Measurements from ENCODE around the gene LAS1L.
"Not testable (repeated sequence)": the region's sequence is repeated elsewhere in the genome, so short reads cannot be mapped to it uniquely, and the experiment has no call there.

LAS1L gene
- total RNA-seq: 7.0 to 27.8 (median 21.6) reads per million in 18 experiments

DNA sequence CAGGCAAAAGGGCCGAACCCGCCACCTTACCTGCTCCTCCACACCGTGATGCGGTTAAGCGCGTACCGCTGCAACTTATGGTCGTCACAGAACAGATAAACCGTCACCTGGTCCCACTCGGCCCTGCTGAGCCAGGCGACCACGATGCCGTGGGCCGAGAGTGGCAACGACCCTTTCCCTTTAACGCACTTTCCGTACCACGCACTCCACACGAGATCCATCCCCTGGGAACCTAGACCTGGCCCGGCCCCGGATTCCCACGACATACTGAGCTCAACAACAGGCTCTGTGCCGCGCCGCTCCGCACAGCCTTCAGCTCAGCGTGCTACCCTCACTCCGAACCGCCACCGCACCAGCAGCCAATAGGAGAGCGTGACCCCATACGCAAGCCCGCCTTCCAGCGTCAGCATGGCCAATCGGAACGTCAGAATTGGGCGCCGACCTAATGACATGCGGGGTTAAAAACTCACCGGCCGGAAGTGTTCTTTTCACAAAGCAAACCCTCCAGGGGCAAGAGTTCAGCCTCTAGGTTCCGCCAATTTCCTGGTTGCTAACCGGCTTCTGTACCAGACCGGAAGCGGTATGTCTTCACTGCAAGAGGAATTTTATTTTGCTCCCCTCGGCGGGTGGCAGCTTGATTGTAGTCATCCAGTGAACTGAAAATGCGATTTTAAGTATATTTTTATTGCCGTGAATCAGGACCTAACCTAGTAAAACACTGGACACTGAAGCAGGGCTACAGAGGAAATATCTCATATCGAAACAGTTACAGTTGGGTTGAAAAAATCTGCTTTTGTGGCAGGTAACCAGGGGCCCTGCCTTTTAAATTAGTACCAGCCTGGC is at the start of gene LAS1L:
LAS1L (minus strand) TSS at position 338 of the 843 bp plus-strand sequence; CDS start at position 266, 72 bp downstream.
- DNase-seq: peak; percentile 95

GRCh38 chrX:65582450-65583082 is 48.0 kb upstream of the LAS1L start:
- DNase-seq: no peak

- DNase-seq: peak; percentile 69 to 74
Measured at GRCh38 chrX:65581661-65582339, 47.2 kb upstream of the LAS1L start.

DNA sequence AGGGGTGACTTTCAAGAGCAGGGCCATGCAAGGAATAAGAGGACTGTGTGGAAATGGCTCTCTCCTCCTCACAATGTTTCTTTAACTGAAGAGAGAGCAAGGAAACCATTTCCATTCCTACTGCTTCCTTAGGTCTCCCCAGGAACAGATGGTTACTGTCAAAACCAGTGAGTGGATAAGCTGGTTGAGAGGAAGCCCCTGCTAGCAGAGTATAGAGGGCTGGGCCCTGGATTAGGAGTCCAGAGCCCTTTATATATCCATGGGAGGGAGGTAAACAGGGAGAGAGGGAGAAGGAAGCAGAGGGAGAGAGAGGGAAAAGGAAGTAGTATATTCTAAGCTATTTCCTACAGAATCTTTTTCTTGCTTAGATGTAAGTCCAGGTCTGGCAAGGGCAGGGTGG is 43.8 kb upstream of the LAS1L start:
- no peak for DNase-seq

DNA sequence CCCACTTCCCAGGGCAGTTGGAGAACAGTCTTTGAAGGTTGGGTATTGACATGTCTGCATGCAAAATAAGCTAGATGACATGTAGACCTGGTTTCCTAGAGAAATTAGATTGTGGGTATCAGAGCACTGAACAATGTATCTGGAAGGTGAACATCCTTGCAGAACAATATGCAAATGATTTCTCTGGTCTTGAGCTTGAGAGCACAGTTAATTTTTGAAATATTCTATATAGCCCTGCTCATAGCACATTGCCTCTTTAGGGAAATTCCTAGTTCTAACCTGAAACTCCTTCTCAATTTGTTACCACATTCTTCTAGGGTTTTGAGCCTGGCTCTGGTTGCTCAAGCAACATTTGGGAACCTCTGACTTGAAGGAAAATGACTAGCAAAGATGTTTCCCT is 41.6 kb upstream of the LAS1L start:
- no peak for DNase-seq

DNA sequence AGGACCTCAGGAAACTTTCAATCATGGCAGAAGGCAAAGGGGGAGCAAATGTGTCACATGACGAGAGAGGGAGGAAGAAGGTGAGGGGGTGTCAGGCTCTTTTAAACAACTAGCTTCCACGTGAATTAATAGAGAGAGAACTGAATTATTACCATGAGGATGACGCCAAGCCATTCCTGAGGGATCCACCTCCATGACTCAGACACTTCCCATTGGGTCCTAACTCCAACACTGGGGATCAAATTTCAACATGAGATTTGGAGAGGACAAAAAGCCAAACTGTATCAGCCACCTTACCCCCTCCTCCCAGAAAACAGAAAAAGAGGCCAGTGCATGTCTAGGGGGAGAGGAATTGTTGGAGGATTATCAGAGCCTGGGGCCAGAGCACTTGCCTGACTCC is 40.4 kb upstream of the LAS1L start:
- DNase-seq: no peak

DNA sequence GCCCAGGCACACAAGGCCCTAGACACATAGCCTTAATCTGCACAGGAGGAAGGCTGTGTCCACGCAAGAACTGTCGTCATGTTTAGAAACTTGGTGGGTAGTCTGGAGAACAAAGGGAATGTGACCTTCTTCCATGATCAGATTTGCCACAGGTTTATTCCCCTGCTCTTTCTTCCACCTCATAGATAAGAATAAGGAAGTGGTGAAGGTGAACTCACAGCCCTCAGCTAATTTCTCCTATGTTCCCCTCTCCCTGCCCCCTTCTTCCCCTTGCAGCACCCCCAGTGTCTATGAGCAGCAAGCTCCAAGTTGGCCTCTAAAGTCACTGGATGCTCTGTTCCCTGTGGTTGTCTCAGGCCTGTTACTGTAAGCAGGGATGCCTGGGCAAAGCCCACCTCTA is 39.8 kb upstream of the LAS1L start:
- DNase-seq: no peak

DNA sequence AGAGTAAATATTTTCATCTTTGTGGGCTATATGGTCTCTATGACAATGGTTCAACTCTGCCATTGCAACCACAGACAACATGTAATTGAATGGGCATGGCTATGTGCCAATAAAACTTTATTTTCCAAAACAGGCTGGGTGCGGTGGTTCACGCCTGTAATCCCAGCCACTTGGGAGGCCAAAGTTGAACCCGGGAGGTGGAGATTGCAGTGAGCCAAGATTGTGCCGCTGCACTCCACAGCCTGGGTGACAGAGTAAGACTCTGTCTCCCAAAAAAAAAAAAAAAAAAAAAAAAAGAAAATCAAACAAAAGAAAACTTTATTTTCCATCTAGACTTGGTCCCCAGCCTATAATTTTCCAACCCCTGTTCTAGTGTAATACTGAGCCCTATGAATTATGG is 38.4 kb upstream of the LAS1L start:
- DNase-seq: no peak

- DNase-seq: not testable (repeated sequence)
Measured at GRCh38 chrX:65562850-65563249, 28.3 kb upstream of the LAS1L start.

GRCh38 chrX:65551489-65552339 is 17.1 kb upstream of the LAS1L start:
- DNase-seq: no peak

- no peak for DNase-seq
Measured at GRCh38 chrX:65551086-65551485, 16.5 kb upstream of the LAS1L start.

DNA sequence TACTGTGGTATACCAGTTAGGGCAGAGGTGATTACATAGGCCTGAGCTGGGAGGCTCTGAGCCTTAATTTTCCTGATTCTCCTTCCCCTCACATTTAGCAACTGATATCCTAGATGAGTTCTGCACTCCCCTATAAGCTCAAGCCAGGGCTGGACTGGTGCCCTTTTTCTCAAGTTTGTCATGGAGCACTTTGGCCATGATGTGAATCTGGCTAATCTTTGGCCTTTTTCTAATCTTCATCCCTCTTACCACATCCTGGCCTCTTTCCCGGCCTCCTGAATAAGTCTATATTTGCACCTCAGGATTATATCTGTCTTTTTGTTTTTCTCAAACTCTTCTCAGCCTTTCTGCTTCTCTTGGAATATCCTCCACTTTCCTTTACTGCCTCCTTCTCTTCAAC is 10.9 kb upstream of the LAS1L start:
- no peak for DNase-seq

GRCh38 chrX:65537229-65537628 is 2.6 kb upstream of the LAS1L start:
- DNase-seq: no peak

DNA sequence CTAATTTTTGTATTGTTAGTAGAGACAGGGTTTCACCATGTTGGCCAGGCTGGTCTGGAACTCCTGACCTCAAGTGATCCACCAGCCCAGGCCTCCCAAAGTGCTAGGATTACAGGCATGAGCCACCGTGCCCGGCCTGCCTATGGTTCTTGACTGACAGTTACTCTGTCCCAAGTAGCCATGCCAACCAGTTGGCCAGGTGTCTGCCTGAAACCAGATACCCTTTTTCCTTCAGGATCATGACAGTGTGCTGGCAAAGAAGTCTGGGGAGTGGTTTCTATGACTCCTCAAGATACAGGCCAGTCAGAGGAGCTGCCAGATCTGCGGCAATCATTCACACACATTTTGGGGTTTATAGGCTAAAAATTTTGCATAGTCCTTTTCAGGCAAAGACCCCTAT is 1.7 kb upstream of the LAS1L start:
- no peak for DNase-seq

DNA sequence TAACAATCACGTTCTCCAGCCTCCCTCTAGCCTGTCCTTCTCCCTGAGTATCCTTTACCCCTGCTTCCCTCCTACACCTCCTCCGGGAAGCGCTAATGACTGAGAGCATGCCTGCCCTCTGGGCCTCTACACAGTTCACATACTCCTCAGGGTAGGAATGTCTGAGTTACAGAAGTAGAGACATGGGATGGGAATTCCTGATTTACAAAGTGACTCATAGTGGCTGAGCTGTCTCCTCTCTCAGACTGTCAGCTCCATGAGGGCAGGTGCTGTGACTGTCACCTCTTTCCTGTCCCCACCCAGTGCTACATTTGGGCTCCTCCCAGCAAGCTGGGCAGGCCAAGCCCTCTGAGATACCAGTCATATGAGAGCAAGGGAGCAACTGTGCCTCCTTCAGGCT is 2.6 kb downstream of the LAS1L start:
- DNase-seq: no peak

GRCh38 chrX:65528705-65529340 is 5.8 kb downstream of the LAS1L start:
- DNase-seq: peak; percentile 9 to 42

DNA sequence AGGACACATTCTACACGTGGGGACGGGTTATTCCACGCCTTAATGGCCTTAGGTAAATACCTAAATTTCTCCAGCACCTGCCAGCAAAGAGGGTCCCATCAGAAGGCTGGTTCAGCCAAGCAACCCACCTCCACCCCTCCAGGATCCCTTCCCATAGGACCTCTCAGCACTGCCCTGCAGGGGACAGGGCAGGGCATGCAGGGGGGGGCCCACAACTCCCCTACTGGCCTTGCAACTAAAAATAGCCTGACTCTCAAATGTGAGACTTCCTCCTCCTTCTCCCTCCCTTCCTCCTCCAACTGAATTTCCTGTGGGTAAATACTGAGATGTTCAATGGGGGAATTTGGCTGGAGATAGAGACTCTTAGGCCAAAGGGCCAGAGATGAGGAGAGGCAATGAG is 6.3 kb downstream of the LAS1L start:
- no peak for DNase-seq

DNA sequence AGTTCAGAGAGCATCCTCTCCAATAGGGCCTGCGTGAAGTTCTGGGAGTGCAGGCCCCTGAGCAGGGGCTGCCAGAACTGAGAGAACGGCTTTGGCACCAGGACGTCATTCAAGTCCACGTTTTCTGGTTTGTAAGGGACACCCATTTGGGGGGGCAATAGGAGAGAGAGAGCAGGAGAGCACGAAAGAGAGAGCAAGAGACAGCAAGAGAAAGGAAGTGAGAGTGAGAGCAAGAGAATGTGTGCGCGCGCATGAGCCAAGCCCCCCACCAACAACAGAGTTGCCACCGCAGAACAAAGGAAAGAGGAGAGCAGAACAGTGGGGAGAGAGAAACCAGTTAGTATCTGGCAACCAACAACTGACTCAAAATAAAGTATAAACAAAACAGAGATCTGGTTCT is 10.4 kb downstream of the LAS1L start:
- DNase-seq: no peak

DNA sequence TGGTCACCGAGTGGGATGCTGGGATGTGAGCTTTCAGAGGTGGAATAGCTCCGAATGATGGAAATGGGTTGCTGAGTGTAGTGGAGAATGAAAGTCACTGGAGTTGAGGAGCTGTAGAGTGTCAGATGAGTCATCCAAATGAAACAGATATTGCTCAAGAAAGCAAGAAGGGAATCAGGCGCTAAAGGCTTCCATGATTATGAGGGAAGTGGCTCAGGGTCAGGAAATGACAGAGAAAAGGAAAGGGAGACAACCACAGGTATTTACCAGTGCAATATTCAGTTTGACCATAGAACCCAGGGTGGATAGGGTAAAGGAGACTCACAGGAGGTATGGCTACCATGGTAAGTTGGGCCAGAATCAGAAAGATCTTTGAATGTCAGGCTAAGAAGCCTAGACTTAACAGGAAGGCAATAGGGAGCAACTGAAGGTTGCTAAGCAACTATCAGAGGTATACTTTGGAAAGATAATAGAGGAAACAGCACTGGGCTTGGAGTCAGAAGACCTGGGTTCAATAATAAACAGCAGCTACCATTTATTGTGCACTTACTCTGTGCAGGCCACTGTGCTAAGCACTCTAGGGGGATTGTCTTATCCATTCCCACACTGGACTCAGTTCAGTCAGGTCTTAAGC is 11.7 kb downstream of the LAS1L start:
- peak; percentile 13 to 25 for DNase-seq

GRCh38 chrX:65519530-65519929 is 15.1 kb downstream of the LAS1L start:
- not testable (repeated sequence) for DNase-seq

DNA sequence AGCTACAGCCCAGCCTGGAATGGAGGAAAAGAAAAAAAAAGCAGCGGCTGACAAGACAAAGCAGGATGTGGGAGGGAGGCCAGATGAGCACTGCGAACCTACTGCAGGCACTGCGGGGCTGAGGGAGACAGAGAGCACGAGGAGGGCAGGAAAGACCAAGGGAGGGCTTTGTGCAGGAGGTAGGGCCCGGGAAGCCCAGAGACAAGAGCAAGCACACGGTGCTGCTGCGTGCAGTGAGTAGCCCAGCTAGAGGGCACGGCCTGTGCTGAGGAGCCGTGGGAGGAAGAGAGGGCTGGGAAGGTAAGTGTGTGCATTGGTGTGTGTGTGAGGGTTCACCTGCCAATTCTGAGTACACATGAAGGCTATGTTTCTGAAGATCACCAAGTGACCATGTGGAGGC is 15.6 kb downstream of the LAS1L start:
- not testable (repeated sequence) for DNase-seq

GRCh38 chrX:65517923-65518322 is 16.7 kb downstream of the LAS1L start:
- no peak for DNase-seq

All from inflammatory macrophage (primary cell).